Ascending aorta (tissue), 2 donors: ENCODE data around the gene DNMT3A. TPM values are rescaled to one million over a fixed set of nuclear protein-coding genes. Genes with fewer than 3 reads are reported as not detected.

Experiments
- DNase-seq, 2 donors: peaks; one replicate each; pipeline ENCODE4 v3.0.0-alpha.2; 2019; ENCODE audit warnings: low spot score in 2 of 2
- H3K27ac ChIP-seq, 2 donors: fragments of 200-600 bp; sonication (generic); one replicate each; pipeline ENCODE4 v1.5.1; 2016 to 2017; ENCODE audit warnings: mild to moderate bottlenecking in 1 of 2
- H3K27me3 ChIP-seq: fragments of 200-600 bp; sonication (generic); one replicate; pipeline ENCODE4 v1.5.1; 2017
- H3K36me3 ChIP-seq, 2 donors: fragments of 200-600 bp; sonication (generic); one replicate each; pipeline ENCODE4 v1.5.1; 2016
- H3K4me1 ChIP-seq, 2 donors: fragments of 200-600 bp; sonication (generic); one replicate each; pipeline ENCODE4 v1.5.1; 2016 to 2017; ENCODE audit warnings: mild to moderate bottlenecking in 1 of 2
- H3K4me3 ChIP-seq, 2 donors: fragments of 200-600 bp; sonication (generic); one replicate each; pipeline ENCODE4 v1.5.1; 2016 to 2017; ENCODE audit warnings: mild to moderate bottlenecking in 1 of 2
- H3K9me3 ChIP-seq, 2 donors: fragments of 200-600 bp; sonication (generic); one replicate each; pipeline ENCODE4 v1.5.1; 2016
- intact Hi-C: fragments of 100-400 bp; cut with DNase I; formaldehyde crosslinking; loops from one replicate; pipeline ENCODE4 v1.15.1; 2023
- total RNA-seq: library from RNA; depleted of rRNA; stranded (reverse); fragments of >200 nt; gene quantifications from one replicate; pipeline ENCODE4 v1.1.0, GENCODE V29; 2016
- TF ChIP-seq, protein P1 (sequence below), 3 experiments: fragments of 200-600 bp in 2 of 3; fragments of 450-650 bp in 1 of 3; sonication (generic) in 2 of 3; IDR thresholded peaks; one replicate each; pipeline ENCODE4 v1.5.1; 2016 to 2019; ENCODE audit warnings: antibody characterized with exemption in 3 of 3, mild to moderate bottlenecking in 1 of 3, moderate library complexity in 1 of 3

DNMT3A gene
- total RNA-seq, 1 donor from 2014 or later, result 33.6 TPM

DNA sequence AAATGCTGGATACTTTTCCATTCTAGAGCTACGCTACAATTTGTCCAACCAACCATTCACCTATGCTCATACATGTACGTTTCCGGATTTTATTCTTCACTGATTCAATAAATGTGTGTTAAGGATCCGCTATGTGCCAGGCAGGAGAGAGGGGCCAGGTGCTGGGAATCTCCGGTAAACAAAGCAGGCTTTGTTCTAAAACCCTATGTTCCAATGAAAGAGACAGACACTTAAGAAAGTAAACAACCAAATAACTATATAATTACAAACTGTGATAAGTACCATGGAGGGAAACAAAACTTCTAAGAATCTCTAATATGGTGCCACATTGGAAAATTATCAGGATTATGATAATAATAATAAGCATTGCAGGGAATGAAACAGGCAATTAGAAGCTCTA lies 151.2 kb downstream of the DNMT3A start:
- DNase-seq, result no peak
- Histone ChIP-seq H3K4me3 (no peak overlapping the region), H3K36me3 (no peaks in the 10 kb centered on the region), H3K27me3 (no peaks in the 10 kb centered on the region), H3K9me3 (no peaks in the 10 kb centered on the region), H3K27ac (no peak overlapping the region), H3K4me1 (no peaks in the 10 kb centered on the region)
- intact Hi-C loops, result no loop called here
- TF ChIP-seq, protein P1, sequence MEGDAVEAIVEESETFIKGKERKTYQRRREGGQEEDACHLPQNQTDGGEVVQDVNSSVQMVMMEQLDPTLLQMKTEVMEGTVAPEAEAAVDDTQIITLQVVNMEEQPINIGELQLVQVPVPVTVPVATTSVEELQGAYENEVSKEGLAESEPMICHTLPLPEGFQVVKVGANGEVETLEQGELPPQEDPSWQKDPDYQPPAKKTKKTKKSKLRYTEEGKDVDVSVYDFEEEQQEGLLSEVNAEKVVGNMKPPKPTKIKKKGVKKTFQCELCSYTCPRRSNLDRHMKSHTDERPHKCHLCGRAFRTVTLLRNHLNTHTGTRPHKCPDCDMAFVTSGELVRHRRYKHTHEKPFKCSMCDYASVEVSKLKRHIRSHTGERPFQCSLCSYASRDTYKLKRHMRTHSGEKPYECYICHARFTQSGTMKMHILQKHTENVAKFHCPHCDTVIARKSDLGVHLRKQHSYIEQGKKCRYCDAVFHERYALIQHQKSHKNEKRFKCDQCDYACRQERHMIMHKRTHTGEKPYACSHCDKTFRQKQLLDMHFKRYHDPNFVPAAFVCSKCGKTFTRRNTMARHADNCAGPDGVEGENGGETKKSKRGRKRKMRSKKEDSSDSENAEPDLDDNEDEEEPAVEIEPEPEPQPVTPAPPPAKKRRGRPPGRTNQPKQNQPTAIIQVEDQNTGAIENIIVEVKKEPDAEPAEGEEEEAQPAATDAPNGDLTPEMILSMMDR (IDR thresholded peaks at IDR 0.05), result no peak

DNA sequence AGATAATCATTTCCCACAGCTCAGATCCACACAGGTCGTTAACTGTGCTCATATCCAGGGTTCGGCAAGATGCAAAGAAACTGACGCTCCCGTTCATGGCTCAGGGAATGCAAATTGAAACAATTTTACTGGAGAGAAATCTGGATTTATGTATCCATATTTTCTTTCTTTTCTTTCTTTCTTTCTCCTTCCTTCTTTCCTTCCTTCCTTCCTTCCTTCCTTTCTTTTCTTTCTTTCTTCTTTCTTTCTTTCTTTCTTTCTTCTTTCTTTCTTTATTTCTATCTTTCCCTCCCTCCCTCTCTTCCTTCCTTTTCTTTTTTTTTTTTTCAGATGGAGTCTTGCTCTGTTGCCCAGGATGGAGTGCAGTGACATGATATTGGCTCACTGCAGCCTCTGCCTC lies 153.3 kb downstream of the DNMT3A start:
- DNase-seq, result no peak
- no peaks in the 10 kb centered on the region for H3K4me1 ChIP-seq
- H3K9me3 ChIP-seq, result no peaks in the 10 kb centered on the region
- TF ChIP-seq, protein P1 (IDR thresholded peaks at IDR 0.05), result no peak
- H3K36me3 ChIP-seq, result no peaks in the 10 kb centered on the region
- no peak overlapping the region for H3K4me3 ChIP-seq
- intact Hi-C loops, result no loop called here
- no peaks in the 10 kb centered on the region for H3K27me3 ChIP-seq
- H3K27ac ChIP-seq, result no peak overlapping the region

DNA sequence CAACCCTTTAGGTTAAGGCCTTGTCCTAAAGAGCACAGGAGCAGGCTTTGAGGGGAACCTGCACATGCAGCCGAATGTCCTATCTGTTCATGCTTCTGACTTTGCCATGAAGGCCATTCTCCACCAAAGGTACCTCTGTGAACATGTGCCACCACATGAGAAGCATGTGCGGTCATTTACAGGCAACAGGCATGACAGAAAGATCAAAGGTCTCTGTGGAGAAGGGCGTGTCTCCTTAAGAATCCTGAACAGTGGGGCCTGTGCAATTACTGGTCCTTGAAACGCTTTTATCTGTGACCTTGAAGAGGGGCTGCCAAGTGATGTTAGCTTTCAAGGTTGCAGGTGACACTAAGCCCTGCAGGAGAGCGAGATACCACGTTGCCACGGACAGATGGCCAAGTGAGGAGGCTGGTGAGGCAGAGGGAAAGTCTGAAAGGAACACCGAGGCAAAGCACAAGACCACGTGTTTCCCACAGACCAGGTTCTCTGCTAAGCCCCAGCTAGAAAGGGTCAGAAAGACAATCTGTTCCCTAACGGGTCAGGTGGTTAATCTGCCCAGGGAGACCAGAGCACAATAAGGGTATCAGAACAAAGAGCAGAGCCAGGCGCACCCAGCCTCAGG lies 153.9 kb downstream of the DNMT3A start:
- DNase-seq, result no peak

DNA sequence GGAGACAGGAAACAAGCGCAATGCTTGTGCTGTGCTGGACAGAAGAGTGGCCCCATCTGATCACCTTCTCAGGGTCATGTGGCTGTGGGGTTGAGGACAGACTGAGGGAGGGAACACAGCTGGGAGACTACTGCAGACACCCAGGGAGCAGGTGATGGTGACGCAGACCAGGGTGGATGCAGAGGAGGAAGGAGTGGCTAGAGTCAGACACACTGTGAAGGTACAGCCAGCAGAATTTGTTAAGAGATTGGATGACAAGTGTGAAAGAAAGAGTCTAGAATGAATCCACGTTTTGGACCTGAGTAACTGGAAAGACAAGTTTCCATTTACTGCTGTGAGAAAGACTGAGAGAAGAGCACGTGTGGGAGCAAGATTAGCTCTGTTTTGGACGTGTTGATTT lies 157.5 kb downstream of the DNMT3A start:
- DNase-seq, result no peak
- Histone ChIP-seq H3K36me3 (no peaks in the 10 kb centered on the region), H3K27me3 (no peaks in the 10 kb centered on the region), H3K27ac (no peak overlapping the region), H3K4me1 (no peaks in the 10 kb centered on the region), H3K4me3 (no peak overlapping the region), H3K9me3 (peaks cover 0 to 4% of the 10 kb centered on the region in 2 donors)
- intact Hi-C loops, result no loop called here
- TF ChIP-seq, protein P1 (IDR thresholded peaks at IDR 0.05), result no peak

More for the DNA sequence above, 153.9 kb downstream of the DNMT3A start:
- Histone ChIP-seq H3K4me3 (no peak overlapping the region), H3K4me1 (no peaks in the 10 kb centered on the region), H3K27ac (no peak overlapping the region), H3K9me3 (no peaks in the 10 kb centered on the region), H3K27me3 (no peaks in the 10 kb centered on the region), H3K36me3 (no peaks in the 10 kb centered on the region)
- intact Hi-C loops, result no loop called here
- TF ChIP-seq, protein P1 (IDR thresholded peaks at IDR 0.05), result no peak

DNA sequence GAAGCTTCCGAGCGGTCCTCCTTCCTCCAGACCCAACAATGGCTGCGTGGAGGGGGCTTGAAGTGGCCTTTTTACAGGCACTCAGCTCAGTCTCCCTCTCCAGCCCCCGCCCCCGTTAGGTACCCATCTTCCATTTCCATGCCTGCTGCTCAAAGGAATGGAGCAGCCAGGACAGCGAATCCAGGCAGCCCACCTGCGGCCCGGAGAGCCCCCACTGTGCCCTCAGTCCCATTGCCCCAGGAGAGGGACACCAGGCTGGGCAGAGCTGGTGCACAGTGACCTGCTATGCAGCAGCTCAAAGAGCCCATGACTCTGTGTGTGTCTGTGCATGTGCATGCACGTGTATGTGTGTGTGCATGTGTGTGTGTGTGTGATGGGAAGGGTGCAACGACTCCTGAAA lies 162.7 kb downstream of the DNMT3A start:
- DNase-seq, result no peak
- TF ChIP-seq, protein P1 (IDR thresholded peaks at IDR 0.05), result no peak
- Histone ChIP-seq H3K4me3 (no peak overlapping the region), H3K27ac (no peak overlapping the region), H3K36me3 (no peaks in the 10 kb centered on the region), H3K27me3 (no peaks in the 10 kb centered on the region), H3K9me3 (peaks cover 0 to 4% of the 10 kb centered on the region in 2 donors), H3K4me1 (no peaks in the 10 kb centered on the region)
- intact Hi-C loops, result no loop called here

Other genes starting within 250 kb of the DNMT3A start
- 18.6 TPM for gene POMC, start 173.3 kb downstream of the DNMT3A start, total RNA-seq